ENCODE results near the gene ABL1. TPM values are rescaled to one million over a fixed set of nuclear protein-coding genes. Genes with fewer than 3 reads are reported as not detected.

Gene ABL1
- total RNA-seq, result 10 to 100 TPM; 37.2 to 61.8 (median 56.2) TPM

DNA sequence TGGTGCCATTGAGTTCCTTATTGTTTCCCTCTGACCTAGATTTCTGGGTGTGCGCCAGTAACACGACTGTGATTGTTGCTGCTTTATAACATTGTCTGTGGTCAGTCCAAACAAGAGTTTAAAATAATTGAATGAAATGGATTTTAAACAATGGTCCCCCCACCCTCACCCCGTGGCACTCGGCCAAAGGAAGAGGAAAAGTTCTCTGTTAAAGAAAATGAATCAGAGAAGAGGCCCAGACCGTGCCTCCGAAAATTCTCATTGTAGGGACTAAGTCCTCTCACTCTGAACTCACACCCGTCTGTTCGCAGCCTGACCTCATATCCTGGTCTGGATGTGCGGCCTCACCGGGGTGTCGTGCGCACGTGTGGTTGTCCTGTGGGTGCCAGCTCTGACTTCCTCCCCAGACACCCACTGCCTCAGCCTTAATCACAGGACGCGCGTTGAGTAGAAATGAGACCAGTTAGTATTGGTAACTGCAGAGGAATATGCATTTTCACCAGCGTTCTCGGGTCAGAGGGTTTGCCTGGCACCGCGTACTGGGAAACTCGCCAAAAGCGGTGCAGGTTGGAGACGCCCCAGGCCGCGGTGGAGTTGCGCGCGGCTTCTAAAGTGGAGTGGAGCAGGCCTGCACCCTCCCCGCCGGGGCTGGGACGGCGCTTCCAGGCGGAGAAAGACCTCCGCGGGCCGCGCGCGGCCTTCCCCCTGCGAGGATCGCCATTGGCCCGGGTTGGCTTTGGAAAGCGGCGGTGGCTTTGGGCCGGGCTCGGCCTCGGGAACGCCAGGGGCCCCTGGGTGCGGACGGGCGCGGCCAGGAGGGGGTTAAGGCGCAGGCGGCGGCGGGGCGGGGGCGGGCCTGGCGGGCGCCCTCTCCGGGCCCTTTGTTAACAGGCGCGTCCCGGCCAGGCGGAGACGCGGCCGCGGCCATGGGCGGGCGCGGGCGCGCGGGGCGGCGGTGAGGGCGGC is at the start of gene ABL1:
Gene ABL1 (plus strand): TSS at position 884 of the 966 bp plus-strand sequence. CDS start 193 bp downstream, outside the sequence.
- TF ChIP-seq, protein P1, sequence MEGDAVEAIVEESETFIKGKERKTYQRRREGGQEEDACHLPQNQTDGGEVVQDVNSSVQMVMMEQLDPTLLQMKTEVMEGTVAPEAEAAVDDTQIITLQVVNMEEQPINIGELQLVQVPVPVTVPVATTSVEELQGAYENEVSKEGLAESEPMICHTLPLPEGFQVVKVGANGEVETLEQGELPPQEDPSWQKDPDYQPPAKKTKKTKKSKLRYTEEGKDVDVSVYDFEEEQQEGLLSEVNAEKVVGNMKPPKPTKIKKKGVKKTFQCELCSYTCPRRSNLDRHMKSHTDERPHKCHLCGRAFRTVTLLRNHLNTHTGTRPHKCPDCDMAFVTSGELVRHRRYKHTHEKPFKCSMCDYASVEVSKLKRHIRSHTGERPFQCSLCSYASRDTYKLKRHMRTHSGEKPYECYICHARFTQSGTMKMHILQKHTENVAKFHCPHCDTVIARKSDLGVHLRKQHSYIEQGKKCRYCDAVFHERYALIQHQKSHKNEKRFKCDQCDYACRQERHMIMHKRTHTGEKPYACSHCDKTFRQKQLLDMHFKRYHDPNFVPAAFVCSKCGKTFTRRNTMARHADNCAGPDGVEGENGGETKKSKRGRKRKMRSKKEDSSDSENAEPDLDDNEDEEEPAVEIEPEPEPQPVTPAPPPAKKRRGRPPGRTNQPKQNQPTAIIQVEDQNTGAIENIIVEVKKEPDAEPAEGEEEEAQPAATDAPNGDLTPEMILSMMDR (IDR thresholded peaks at IDR 0.05; ENCODE audit: low read depth), result no peak

DNA sequence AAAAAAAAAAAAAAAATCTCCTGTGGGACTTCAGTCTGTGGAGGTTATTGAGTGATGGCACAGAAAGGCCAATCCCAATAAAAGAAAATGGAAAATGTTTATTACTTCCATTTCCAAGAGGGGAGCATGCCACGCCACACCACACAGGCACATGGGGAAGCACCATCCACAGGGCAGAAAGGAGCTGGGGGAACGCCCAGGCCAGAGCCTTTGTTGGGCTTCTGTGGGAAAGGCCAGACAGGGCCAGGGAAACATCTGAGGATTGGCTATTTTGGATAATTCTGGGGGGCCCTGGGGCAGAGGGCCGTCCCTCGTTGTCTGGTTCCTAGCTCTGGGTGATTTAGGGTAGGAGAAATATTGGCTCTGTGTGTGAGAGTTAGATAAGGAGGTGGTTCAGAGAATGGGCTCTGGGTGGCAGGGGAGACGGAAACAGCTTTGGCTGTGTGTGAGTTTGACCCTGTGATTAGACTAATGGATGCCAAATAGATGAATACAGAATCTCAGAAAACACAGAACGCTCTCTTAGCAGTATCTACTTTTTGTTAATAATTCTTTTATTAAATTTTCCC is 49.0 kb upstream of the ABL1 start:
- TF ChIP-seq, protein P1 (IDR thresholded peaks at IDR 0.05; ENCODE audit: low read depth), result no peak

DNA sequence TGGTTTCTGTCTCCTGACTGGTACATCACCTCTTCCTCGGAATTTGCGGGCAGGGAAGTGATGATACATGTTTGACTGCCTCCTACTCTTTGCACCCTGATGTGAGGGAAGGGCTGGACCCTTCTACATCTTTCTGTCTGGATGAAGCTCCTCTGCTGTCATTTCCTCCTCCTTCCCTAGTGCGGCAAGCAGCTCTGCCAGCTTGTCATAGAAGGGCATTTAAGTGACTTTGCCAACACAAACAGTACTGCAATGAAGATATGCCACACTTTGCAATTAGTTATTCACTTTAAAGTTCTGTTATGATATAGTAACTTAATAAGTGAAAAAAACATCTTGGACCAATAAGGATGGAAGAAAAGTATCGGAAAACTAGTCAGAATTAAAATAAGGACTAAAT is 48.5 kb upstream of the ABL1 start:
- TF ChIP-seq, protein P1 (IDR thresholded peaks at IDR 0.05; ENCODE audit: low read depth), result no peak

DNA sequence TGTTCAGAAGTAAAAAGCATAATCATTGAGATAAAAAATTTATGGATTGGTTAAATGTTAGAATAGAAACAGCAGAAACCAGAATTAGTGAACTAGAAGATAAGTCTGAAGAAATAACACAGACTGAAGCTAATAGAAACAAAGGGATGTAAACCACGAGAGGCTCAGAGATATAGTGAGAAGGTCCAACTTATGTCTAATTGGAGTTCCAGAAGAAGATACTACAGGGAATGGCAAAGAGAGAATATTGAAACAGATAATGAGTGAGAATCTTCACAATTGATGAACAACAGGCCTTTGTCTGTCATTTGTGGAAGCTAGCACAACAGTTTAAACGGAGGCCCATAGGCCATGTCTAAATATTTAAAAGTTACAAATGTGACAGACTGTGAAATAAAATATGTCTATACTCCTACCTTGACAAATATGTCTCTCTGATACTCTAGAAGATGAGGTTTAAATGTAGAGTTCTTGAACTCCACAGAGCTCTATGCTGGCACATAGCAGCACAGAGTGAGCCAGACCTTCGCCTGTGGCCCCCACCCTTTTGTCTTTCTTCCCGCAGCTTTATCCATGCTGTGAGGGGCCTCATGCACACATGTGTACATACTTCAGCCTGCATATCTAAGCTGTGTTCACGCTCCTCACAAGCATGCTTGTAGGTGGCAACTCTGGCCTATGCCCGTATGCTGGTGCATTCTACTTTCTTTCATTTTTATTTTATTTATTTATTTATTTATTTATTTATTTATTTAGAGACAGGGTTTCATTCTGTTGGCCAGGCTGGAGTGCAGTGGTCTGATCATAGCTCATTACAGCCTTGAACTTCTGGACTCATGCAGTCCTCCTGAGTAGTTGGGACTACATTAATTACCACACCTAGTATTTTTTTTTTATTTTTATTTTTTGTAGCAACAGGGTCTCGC is 45.0 kb upstream of the ABL1 start:
- TF ChIP-seq, protein P1 (IDR thresholded peaks at IDR 0.05; ENCODE audit: low read depth), result no peak

DNA sequence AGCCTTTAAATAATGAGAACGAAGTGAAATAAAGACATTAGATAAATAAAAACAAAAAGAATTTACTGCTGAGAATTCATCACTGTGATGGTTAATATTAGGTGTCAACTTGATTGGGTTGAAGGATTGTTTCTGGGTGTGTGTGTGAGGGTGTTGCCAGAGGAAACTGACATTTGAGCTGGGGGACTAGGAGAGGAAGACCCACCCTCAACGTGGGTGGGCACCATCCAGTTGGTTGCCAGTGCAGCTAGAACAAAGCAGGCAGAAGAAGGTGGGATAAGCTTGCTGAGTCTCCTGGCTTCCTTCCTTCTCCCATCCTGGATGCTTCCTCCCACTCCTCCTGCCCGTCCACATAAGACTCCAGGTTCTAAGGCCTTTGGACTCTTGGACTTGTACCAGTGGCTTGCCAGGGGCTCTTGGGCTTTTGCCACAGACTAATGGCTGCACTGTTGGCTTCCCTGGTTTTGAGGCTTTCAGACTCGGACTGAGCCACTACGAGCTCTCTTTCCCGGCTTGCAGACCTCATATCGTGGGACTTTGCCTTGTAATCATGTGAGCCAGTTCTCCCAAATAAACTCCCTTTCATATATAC is 43.7 kb upstream of the ABL1 start:
- TF ChIP-seq, protein P1 (IDR thresholded peaks at IDR 0.05; ENCODE audit: low read depth), result no peak

DNA sequence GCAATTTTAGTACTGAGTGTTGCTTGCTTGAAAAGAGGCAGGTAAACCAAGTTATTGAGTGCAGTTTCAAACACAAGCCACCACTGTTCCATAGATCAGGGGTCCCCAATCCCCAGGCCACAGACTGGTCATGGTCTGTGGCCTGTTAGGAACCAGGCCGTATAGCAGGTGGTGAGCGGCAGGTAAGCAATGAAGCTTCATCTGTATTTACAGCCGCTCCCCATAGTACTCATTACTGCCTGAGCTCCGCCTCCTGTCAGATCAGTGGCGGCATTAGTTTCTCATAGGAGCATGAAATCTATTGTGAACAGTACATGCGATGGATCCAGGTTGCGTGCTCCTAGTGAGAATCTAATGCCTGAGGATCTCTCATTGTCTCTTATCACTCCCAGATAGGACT is 41.5 kb upstream of the ABL1 start:
- TF ChIP-seq, protein P1 (IDR thresholded peaks at IDR 0.05; ENCODE audit: low read depth), result no peak
